ENCODE measurements around the gene SLC19A1.

SLC19A1 gene

DNA sequence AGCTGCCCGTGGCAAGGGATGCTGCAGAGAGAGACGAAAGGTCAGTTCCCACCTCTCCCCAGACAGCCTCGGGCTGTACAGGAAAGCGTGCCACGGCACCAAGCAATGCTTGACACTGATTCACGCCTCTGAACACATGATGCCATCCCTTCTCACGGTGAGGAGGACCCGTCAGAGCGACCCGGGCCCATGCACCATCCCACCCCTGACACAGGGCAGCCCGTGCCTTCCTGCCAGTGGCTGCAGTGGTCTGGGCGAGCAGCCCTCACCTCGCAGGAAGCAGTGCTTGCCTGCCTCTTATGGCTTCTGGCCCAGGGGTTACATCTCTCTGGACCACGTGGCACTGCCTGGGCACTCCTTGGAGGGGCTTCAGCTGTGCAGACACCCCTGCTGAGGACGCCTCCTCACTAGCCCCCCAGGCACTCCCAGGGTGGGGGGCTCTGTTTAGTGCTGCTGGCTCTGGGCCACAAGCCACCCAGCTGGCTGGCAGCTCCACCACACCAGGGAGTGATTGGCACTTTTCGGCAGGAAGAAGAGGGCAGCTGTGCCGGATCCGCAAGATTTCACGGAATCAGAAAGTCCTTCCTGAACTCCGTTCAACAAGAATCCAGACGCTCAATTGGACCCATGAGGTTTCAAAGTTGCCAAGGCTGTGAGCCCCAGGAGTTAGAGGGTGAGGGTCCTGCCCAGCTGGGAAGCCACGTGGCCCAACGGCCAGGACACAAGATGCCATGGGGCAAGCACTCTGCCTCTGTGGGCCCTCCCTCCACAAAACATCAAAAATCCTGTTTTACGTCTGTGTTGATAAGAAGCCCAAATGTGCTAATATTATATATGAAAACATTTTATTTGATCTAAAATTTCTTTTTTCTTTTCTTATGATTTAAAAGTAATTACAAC lies 34.8 kb upstream of the SLC19A1 start:
- DNase-seq (ENCODE audit: insufficient read length, low spot score) (no peak), FAIRE-seq (no peak)
- TF ChIP-seq, protein P1, sequence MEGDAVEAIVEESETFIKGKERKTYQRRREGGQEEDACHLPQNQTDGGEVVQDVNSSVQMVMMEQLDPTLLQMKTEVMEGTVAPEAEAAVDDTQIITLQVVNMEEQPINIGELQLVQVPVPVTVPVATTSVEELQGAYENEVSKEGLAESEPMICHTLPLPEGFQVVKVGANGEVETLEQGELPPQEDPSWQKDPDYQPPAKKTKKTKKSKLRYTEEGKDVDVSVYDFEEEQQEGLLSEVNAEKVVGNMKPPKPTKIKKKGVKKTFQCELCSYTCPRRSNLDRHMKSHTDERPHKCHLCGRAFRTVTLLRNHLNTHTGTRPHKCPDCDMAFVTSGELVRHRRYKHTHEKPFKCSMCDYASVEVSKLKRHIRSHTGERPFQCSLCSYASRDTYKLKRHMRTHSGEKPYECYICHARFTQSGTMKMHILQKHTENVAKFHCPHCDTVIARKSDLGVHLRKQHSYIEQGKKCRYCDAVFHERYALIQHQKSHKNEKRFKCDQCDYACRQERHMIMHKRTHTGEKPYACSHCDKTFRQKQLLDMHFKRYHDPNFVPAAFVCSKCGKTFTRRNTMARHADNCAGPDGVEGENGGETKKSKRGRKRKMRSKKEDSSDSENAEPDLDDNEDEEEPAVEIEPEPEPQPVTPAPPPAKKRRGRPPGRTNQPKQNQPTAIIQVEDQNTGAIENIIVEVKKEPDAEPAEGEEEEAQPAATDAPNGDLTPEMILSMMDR (IDR thresholded peaks at IDR 0.05; ENCODE audit: insufficient read depth, missing control alignments) = no peak

DNA sequence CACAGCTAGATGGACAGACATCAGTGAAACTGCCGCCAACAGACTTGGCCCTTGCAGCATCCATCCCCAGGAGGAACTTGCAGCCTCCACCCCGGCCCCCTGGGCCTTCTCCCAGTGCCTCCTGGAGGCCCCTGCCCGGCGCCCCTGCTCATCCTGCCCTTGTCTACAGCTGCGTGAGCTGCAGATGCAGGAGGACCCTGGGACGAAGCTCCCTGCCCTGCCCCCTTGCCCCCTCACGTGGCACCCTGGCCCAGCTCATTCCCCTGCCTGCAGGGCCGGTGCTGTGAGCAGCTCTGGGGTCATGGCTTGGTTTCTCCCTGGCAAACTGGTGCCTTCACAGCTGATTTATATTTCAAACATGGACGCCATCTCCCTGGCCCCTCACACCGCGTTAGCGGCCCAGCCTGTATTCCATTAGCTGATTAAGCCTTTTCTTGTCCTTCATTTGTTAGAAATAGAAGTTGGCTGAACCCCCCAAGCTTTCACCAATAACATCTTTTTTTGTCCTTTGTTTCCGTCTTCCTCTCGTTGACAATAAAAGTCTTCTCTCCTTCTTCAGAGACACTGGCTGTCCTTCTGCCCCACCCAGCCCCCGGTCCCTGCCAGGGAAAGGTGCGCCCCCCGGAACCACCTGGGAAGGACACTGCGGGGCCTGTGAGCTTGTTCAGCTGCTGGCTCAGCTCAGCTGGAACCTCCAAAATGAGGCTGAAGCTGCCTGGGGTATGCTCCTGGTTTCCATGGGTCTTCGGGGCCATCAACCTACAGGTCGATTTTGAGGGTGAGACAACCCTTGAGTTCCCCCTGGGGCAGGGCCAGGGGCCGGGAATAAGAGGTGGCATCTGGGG lies 34.0 kb upstream of the SLC19A1 start:
- no peak for DNase-seq (ENCODE audit: insufficient read length, low spot score)
- no peak for FAIRE-seq
- TF ChIP-seq, protein P1 (IDR thresholded peaks at IDR 0.05; ENCODE audit: insufficient read depth, missing control alignments) = no peak

DNA sequence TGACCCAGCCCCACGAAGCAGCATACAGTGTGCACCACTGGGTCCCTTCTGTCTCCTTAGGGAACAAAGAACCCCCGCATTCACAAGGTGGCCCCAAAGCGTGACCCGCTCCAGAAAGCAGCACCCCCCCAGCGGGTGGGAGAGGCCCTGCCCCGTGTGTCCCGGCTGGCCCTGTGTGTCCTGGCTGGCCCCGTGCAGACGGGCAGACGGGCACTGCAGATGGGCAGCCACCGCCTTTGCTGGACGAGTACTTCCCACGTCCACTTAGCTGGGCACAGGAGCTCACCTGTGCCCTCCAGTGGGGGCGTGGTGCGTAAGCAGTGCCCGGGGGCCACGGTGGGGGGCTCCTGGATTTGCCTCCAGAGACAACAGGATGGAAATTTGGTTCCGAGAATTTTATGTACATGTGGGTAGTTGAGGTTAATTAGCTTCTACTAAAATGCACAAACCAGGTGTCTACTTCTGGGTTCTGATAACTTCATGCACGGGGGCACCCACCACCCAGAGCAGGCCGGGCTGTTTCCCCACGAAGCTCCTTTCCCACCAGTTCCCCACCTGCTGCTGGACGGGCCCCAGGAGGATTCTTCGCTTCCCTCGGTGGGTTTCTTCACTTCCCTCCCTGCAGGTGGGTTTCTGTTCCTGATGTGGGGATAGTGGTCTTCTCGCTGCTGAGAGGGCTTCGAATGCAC lies 33.2 kb upstream of the SLC19A1 start:
- TF ChIP-seq, protein P1 (IDR thresholded peaks at IDR 0.05; ENCODE audit: insufficient read depth, missing control alignments) = no peak
- DNase-seq (ENCODE audit: insufficient read length, low spot score) (no peak), FAIRE-seq (no peak)

DNA sequence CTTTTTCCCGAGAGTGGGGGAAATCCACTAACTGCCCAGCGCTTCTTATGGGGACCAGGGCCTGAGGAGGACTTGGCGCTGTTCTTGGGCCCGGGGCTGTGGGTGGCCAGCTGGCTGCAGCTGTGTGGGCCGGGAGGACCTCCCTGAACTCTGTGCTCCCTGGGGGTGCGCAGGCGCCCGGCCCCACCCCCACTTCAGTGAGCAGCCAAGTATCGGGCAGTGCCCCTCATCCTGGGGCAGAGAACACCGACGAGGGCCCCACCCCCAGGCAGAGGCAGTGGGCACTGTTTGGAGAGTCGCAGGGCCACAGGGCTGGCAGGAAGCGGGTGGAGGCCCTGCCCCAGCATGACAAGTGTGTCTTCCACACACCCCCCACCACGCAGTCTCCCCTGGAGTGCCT lies 32.5 kb upstream of the SLC19A1 start:
- DNase-seq (ENCODE audit: insufficient read length, low spot score) (no peak), FAIRE-seq (no peak)
- TF ChIP-seq, protein P1 (IDR thresholded peaks at IDR 0.05; ENCODE audit: insufficient read depth, missing control alignments) = no peak

DNA sequence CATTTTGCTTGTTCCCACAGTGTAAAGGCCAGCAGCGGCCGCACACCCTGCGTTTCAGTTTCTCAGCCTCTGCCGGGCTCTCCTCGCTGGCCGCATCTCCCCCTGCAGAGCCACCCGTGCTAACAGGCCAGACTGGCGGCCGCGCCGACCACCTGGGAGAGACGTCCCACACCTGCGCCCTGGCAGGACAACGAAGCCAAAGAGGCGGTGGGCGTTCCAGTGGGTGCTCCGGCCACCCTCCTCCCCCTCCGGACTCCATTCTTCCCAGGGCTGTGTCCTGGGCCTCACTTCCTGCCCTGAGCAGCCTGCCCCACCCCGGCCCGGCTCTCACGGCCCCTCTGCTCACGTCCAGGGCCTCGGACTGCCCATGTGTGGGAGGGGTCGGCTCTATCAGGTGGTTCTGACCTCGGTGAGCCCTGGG lies 31.9 kb upstream of the SLC19A1 start:
- FAIRE-seq = no peak
- DNase-seq (ENCODE audit: insufficient read length, low spot score) = no peak
- TF ChIP-seq, protein P1 (IDR thresholded peaks at IDR 0.05; ENCODE audit: insufficient read depth, missing control alignments) = no peak

DNA sequence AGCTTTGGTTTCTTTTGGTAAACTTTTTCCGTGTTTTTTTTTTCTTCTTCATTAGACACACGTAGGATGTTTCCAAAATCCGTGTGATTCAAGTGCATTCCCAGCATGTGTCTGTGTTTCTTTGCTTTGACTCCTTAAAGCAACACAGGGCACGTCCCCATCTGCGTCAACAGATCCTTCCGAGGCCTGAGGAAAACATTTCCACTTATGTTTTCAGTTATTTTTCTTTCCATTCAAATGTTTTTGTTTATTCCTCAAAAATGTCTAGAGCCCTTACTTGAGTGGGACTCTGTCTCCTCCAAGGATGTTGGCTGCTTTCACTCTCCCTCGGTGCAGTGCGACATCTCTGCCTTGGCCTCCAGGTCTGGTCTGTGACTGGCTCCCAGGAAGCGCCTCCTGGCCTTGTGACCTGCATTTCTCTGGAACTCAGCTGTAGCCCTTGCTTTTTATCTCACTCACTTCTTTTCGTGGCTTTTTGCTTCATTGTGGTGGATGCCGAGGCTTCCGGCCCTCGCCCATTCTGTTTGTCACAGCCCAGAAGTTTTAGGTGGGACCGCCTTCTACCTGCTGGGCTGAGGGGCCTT lies 31.3 kb upstream of the SLC19A1 start:
- DNase-seq (ENCODE audit: insufficient read length, low spot score) (no peak), FAIRE-seq (no peak)
- TF ChIP-seq, protein P1 (IDR thresholded peaks at IDR 0.05; ENCODE audit: insufficient read depth, missing control alignments) = no peak

Data from D721Med (cell line).